Right renal pelvis (tissue), 4 donors: ENCODE results near the gene CAMTA2. TPM values are rescaled to one million over a fixed set of nuclear protein-coding genes. Genes with fewer than 3 reads are reported as not detected.
"Not testable (repeated sequence)": the region's sequence is repeated elsewhere in the genome, so short reads cannot be mapped to it uniquely, and the experiment has no call there.

Source experiments
- DNase-seq, 4 donors: peaks; one replicate each; pipeline ENCODE4 v3.0.0-alpha.2; 2013; ENCODE audit warnings: low read depth in 4 of 4, low spot score in 3 of 4, missing footprints in 1 of 4
- polyA plus RNA-seq, 4 donors: library from polyadenylated mRNA; unstranded; fragments of 120-200 nt; gene quantifications; one replicate each; pipeline ENCODE4 v1.2.1, GENCODE V29; 2013; ENCODE audit not compliant: insufficient read length in 4 of 4

Gene CAMTA2
- polyA plus RNA-seq, result 10 to 100 TPM; 24.4 to 27.8 (median 25.3) TPM

- DNase-seq, result peak in 2 of 4 donors; percentile 60 to 73
Observed at GRCh38 chr17:4986951-4987766, at the start of gene CAMTA2. TSS of gene CAMTA2 (minus strand) at chr17:4987675. CDS start at chr17:4986222, 1,453 bp downstream.

GRCh38 chr17:5035315-5035714, 47.8 kb upstream of the CAMTA2 start, which contains the start of gene SLC52A1:
TSS of gene SLC52A1 (minus strand) at chr17:5035426. CDS start at chr17:5034606, 820 bp downstream.
- no peak for DNase-seq

GRCh38 chr17:5034651-5035050, 47.2 kb upstream of the CAMTA2 start:
- DNase-seq, result no peak

- no peak for DNase-seq
Observed at GRCh38 chr17:5034063-5034462, 46.6 kb upstream of the CAMTA2 start.

GRCh38 chr17:5033352-5034015, 46.0 kb upstream of the CAMTA2 start:
- DNase-seq, result no peak

GRCh38 chr17:5032865-5033264, 45.4 kb upstream of the CAMTA2 start:
- DNase-seq, result no peak

GRCh38 chr17:5031365-5032082, 44.0 kb upstream of the CAMTA2 start:
- peak; percentile 74 to 86 (median 81) for DNase-seq

GRCh38 chr17:5030168-5030567, 42.7 kb upstream of the CAMTA2 start:
- DNase-seq, result not testable (repeated sequence)

GRCh38 chr17:5027916-5028315, 40.4 kb upstream of the CAMTA2 start:
- no peak for DNase-seq

- no peak for DNase-seq
Observed at GRCh38 chr17:5027299-5027698, 39.8 kb upstream of the CAMTA2 start.

GRCh38 chr17:5024604-5025003, 37.1 kb upstream of the CAMTA2 start:
- DNase-seq, result no peak

- DNase-seq, result no peak
Observed at GRCh38 chr17:5023588-5024147, 36.2 kb upstream of the CAMTA2 start.

- no peak for DNase-seq
Observed at GRCh38 chr17:5022171-5022711, 34.8 kb upstream of the CAMTA2 start.

GRCh38 chr17:5020502-5021023, 33.1 kb upstream of the CAMTA2 start:
- no peak for DNase-seq

GRCh38 chr17:5019475-5019956, 32.0 kb upstream of the CAMTA2 start:
- DNase-seq, result no peak

- DNase-seq, result no peak
Observed at GRCh38 chr17:5014357-5014756, 26.9 kb upstream of the CAMTA2 start.

GRCh38 chr17:5011928-5012327, 24.5 kb upstream of the CAMTA2 start:
- DNase-seq, result no peak

GRCh38 chr17:5003214-5003867, 15.9 kb upstream of the CAMTA2 start:
- DNase-seq, result no peak

- no peak for DNase-seq
Observed at GRCh38 chr17:5002121-5002788, 14.8 kb upstream of the CAMTA2 start.
